Liver (tissue), 9 donors: Measurements from ENCODE around the gene DSE. TPM values are rescaled to one million over a fixed set of nuclear protein-coding genes. Genes with fewer than 3 reads are reported as not detected.

Source experiments
- DNase-seq: peaks from one replicate; pipeline ENCODE4 v3.0.0-alpha.2; 2017; ENCODE audit warnings: low spot score
- H3K27ac ChIP-seq, 2 donors: one replicate each; pipeline ENCODE4 v1.7.0; 2013; ENCODE audit warnings: inconsistent platforms in 2 of 2, low read length in 2 of 2, control low read depth in 1 of 2, low read depth in 1 of 2, mild to moderate bottlenecking in 1 of 2
- H3K27me3 ChIP-seq, 4 donors: one replicate each; pipeline versions ENCODE4 v1.6.1 to v1.7.0; 2013; ENCODE audit warnings: low read length in 3 of 4, inconsistent platforms in 1 of 4, mild to moderate bottlenecking in 1 of 4, moderate library complexity in 1 of 4; ENCODE audit not compliant: control insufficient read depth in 4 of 4, insufficient read depth in 4 of 4
- H3K36me3 ChIP-seq, 4 donors: one replicate each; pipeline versions ENCODE4 v1.6.1 to v1.7.0; 2013; ENCODE audit warnings: low read length in 3 of 4, mild to moderate bottlenecking in 3 of 4, low read depth in 1 of 4, moderate library complexity in 1 of 4; ENCODE audit not compliant: control insufficient read depth in 4 of 4, insufficient read depth in 3 of 4
- H3K4me1 ChIP-seq, 4 donors: one replicate each; pipeline versions ENCODE4 v1.6.1 to v1.7.0; 2013; ENCODE audit warnings: low read length in 3 of 4, mild to moderate bottlenecking in 3 of 4, moderate library complexity in 1 of 4; ENCODE audit not compliant: control insufficient read depth in 4 of 4, insufficient read depth in 4 of 4
- H3K4me3 ChIP-seq, 3 donors: one replicate each; pipeline versions ENCODE4 v1.6.1 to v1.7.0; 2013; ENCODE audit warnings: low read length in 3 of 3, control low read depth in 1 of 3, low read depth in 1 of 3, mild to moderate bottlenecking in 1 of 3
- H3K9ac ChIP-seq, 2 donors: one replicate each; pipeline ENCODE4 v1.7.0; 2013; ENCODE audit warnings: low read length in 2 of 2, mild to moderate bottlenecking in 2 of 2, moderate library complexity in 2 of 2, control low read depth in 1 of 2, low read depth in 1 of 2
- H3K9me3 ChIP-seq, 4 donors: one replicate each; pipeline versions ENCODE4 v1.6.1 to v1.7.0; 2013; ENCODE audit warnings: low read length in 3 of 4; ENCODE audit not compliant: control insufficient read depth in 4 of 4
- ATF3 ChIP-seq: IDR thresholded peaks from 2 replicates; pipeline ENCODE4 v1.6.1; 2016; ENCODE audit warnings: antibody characterized with exemption
- FOXA1 ChIP-seq: IDR thresholded peaks from 2 replicates; pipeline ENCODE4 v1.6.1; 2016; ENCODE audit warnings: antibody characterized with exemption
- GABPA ChIP-seq, 2 donors: IDR thresholded peaks in 1 of 2; conservative IDR thresholded peaks in 1 of 2; 2 replicates each; pipeline ENCODE4 v1.6.1; 2016; ENCODE audit warnings: antibody characterized with exemption in 2 of 2, mild to moderate bottlenecking in 1 of 2, moderate library complexity in 1 of 2
- HNF4A ChIP-seq, 2 donors: conservative IDR thresholded peaks; 2 replicates each; pipeline ENCODE4 v1.6.1; 2016; ENCODE audit warnings: antibody characterized with exemption in 2 of 2, mild to moderate bottlenecking in 2 of 2
- MAX ChIP-seq: IDR thresholded peaks from 2 replicates; pipeline ENCODE4 v1.6.1; 2016; ENCODE audit warnings: antibody characterized with exemption
- RAD21 ChIP-seq, 2 donors: IDR thresholded peaks; 2 replicates each; pipeline ENCODE4 v1.6.1; 2016; ENCODE audit warnings: antibody characterized with exemption in 2 of 2, mild to moderate bottlenecking in 2 of 2
- REST ChIP-seq: IDR thresholded peaks from 2 replicates; pipeline ENCODE4 v1.6.1; 2016; ENCODE audit warnings: antibody characterized with exemption, mild to moderate bottlenecking
- RXRA ChIP-seq, 2 donors: IDR thresholded peaks; 2 replicates each; pipeline ENCODE4 v1.6.1; 2017 to 2018; ENCODE audit warnings: antibody characterized with exemption in 2 of 2, mild to moderate bottlenecking in 1 of 2
- TAF1 ChIP-seq: conservative IDR thresholded peaks from 2 replicates; pipeline ENCODE4 v1.6.1; 2016; ENCODE audit warnings: antibody characterized with exemption, mild to moderate bottlenecking
- WGBS: extraction: QIAGEN DNeasy Blood & Tissue Kit; methylation state at CpG from one replicate; pipeline ENCODE4 v1.1.7; 2013; 5-methylcytosine and 5-hydroxymethylcytosine counted together
- polyA plus RNA-seq, 2 donors: library from polyadenylated mRNA; stranded (reverse) in 1 of 2; unstranded in 1 of 2; fragments of 200-250 nt in 1 of 2; fragments of >200 nt in 1 of 2; fragmentation: Nextera tagmentation in 1 of 2; extraction: Ambion mirVana in 1 of 2; gene quantifications; one replicate each; pipeline versions ENCODE4 v1.2.1 to v1.2.3, GENCODE V29; 2013 to 2015
- total RNA-seq, 2 donors: library from RNA; depleted of rRNA; stranded (reverse); fragments of >200 nt; gene quantifications; one replicate each; pipeline ENCODE4 v1.2.3, GENCODE V29; 2014
- donor health status: healthy.
- donor health status: healthy.
- donor health status: healthy.
- donor health status: healthy.
- donor health status: healthy.

Gene DSE
- total and polyA plus RNA-seq, 4 donors = 5.5 to 22.8 (median 9.6) TPM

- WGBS = 89% methylated on average over 2 of the region's 2 CpGs
- Histone ChIP-seq H3K4me3 (no peak overlapping the region), H3K9me3 (no peaks in the 10 kb centered on the region), H3K27ac (no peak overlapping the region), H3K27me3 (no peaks in the 10 kb centered on the region), H3K4me1 (peaks cover 0 to 8% (median 1%) of the 10 kb centered on the region in 4 donors), H3K36me3 (no peaks in the 10 kb centered on the region), H3K9ac (no peak overlapping the region)
- no peak for TF ChIP-seq FOXA1
- no peak for TF ChIP-seq REST
- TF ChIP-seq RAD21 (IDR thresholded peaks at IDR 0.05) = no peak
- DNase-seq = no peak
Measured at GRCh38 chr6:116419069-116419786, 48.5 kb downstream of the DSE start.

- 99% methylated on average over 5 of the region's 5 CpGs for WGBS
- Histone ChIP-seq H3K36me3 (no peaks in the 10 kb centered on the region), H3K27me3 (no peaks in the 10 kb centered on the region), H3K9ac (no peak overlapping the region), H3K9me3 (no peaks in the 10 kb centered on the region), H3K4me3 (no peak overlapping the region), H3K4me1 (peaks cover 0 to 8% (median 1%) of the 10 kb centered on the region in 4 donors), H3K27ac (no peak overlapping the region)
- no peak for DNase-seq
- no peak for TF ChIP-seq HNF4A (conservative IDR thresholded peaks at IDR 0.05)
- no peak for TF ChIP-seq RAD21 (IDR thresholded peaks at IDR 0.05)
- TF ChIP-seq ATF3 = no peak
- TF ChIP-seq RXRA (IDR thresholded peaks at IDR 0.05) = no peak
- no peak for TF ChIP-seq GABPA (IDR thresholded peaks at IDR 0.05 in 1 of 2, conservative IDR thresholded peaks at IDR 0.05 in 1 of 2)
- no peak for TF ChIP-seq TAF1
- TF ChIP-seq REST = no peak
- no peak for TF ChIP-seq MAX
Measured at GRCh38 chr6:116420341-116420740, 49.6 kb downstream of the DSE start.
